ENCODE results near the gene FER.

DNA sequence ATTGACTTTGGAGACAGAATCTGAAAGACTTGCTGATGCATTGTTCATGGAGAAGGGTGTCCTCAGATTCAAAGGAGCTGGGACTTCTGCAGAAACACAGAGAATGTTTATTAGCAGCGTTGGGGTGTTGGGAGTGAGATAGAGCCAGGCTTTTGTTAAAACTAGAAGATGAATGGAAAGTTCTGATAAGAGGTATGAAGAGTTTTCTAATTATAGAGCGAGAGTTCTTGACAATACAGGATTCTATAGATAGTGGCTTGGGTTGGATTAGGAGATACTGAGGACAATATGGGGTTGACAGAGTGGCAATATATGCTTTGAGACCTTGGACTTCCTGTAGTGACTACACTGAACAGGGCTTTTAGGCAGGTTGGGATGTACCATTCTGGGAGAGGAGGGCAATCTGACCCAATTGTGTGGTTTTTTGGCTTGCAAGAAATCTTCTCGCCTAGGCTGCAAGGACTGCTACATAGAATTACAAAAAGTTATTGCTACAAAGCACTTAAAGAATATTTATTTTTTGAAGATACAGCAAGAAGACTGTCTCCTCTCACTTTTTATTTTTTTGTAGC is 83.1 kb downstream of the FER start:
- no peak for TF ChIP-seq EP300 (IDR thresholded peaks at IDR 0.05)
- TF ChIP-seq POLR2A (IDR thresholded peaks at IDR 0.05) = no peak
- TF ChIP-seq, protein P1, sequence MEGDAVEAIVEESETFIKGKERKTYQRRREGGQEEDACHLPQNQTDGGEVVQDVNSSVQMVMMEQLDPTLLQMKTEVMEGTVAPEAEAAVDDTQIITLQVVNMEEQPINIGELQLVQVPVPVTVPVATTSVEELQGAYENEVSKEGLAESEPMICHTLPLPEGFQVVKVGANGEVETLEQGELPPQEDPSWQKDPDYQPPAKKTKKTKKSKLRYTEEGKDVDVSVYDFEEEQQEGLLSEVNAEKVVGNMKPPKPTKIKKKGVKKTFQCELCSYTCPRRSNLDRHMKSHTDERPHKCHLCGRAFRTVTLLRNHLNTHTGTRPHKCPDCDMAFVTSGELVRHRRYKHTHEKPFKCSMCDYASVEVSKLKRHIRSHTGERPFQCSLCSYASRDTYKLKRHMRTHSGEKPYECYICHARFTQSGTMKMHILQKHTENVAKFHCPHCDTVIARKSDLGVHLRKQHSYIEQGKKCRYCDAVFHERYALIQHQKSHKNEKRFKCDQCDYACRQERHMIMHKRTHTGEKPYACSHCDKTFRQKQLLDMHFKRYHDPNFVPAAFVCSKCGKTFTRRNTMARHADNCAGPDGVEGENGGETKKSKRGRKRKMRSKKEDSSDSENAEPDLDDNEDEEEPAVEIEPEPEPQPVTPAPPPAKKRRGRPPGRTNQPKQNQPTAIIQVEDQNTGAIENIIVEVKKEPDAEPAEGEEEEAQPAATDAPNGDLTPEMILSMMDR (IDR thresholded peaks at IDR 0.05) = no peak
